ENCODE measurements around the gene BICD1.
A peak's percentile ranks its signal among the peaks of the same experiment; 100 is the strongest.

Gene BICD1

DNA sequence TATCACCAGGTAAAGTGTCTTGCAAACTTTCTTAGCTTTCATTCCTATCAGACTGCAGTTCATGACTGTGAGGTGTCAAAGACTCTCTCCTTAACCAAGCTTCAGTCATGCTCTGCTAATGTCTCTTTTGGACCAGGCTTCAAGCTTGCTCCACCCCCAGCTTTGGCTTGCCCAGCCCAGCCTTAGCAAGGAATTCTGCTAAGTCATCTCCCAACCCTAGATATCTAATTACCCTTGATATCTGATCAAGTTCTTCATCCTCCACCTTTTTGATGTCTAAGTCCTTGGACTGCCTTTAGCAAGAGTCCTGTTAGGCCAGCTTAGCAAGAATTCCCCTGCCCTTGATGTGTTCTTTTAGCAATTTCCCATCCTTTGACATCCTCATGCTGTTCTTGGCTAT is 183.8 kb downstream of the BICD1 start:
- Histone ChIP-seq H3K4me1 (ENCODE audit: control insufficient read depth, low read length) (peaks cover 65% of the 10 kb centered on the region), H3K27me3 (ENCODE audit: control insufficient read depth, low read length) (no peaks in the 10 kb centered on the region), H3K9me2 (replicated peaks; ENCODE audit: control insufficient read depth, low read length) (no peaks in the 10 kb centered on the region), H3K79me2 (ENCODE audit: control insufficient read depth, low read length) (peaks cover 52% of the 10 kb centered on the region), H3K4me2 (ENCODE audit: low read length) (peak overlapping the region; percentile 22), H3K4me3 (ENCODE audit: low read length) (no peak overlapping the region), H3K9me3 (ENCODE audit: control insufficient read depth, insufficient read depth, low read length) (no peaks in the 10 kb centered on the region), H3F3A (ENCODE audit: control insufficient read depth, insufficient read depth) (peaks cover 10% of the 10 kb centered on the region; the same call in 1 of the 2 replicates), H3K36me3 (ENCODE audit: control insufficient read depth, low read length) (peaks cover 9% of the 10 kb centered on the region), H4K20me1 (ENCODE audit: control insufficient read depth, insufficient read depth, low read depth, low read length) (no peaks in the 10 kb centered on the region), H3K27ac (ENCODE audit: low read depth, low read length) (peak overlapping the region; percentile 40)
- TF ChIP-seq, protein P1, sequence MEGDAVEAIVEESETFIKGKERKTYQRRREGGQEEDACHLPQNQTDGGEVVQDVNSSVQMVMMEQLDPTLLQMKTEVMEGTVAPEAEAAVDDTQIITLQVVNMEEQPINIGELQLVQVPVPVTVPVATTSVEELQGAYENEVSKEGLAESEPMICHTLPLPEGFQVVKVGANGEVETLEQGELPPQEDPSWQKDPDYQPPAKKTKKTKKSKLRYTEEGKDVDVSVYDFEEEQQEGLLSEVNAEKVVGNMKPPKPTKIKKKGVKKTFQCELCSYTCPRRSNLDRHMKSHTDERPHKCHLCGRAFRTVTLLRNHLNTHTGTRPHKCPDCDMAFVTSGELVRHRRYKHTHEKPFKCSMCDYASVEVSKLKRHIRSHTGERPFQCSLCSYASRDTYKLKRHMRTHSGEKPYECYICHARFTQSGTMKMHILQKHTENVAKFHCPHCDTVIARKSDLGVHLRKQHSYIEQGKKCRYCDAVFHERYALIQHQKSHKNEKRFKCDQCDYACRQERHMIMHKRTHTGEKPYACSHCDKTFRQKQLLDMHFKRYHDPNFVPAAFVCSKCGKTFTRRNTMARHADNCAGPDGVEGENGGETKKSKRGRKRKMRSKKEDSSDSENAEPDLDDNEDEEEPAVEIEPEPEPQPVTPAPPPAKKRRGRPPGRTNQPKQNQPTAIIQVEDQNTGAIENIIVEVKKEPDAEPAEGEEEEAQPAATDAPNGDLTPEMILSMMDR (IDR thresholded peaks at IDR 0.05; ENCODE audit: low read depth, low read length, poor library complexity, severe bottlenecking) = no peak
- TF ChIP-seq EZH2phosphoT487 (IDR thresholded peaks at IDR 0.05; ENCODE audit: borderline replicate concordance, low read length) = no peak

DNA sequence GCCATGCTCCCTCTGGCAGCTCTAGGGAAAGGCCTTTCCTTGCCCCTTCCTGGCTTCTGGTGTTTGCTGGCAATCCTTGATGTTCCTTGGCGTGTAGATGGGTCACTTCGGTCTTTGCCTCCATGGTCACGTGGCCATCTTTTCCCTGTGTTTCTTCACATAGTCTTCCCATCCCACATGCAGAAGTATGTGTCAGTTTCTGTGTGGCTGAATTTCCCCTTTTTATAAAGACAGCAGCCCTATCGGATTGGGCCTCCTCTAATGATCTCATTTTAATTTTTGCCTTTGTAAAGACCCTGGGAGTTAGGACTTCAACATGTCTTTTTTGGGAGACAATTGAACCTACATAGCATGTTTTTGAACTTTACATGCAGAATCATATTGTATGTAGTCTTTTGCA is 185.5 kb downstream of the BICD1 start:
- H3K79me2 ChIP-seq (ENCODE audit: control insufficient read depth, low read length) = peaks cover 44% of the 10 kb centered on the region
- H3K4me3 ChIP-seq (ENCODE audit: low read length) = peak overlapping the region; percentile 35
- peak overlapping the region; percentile 40 for H3K27ac ChIP-seq (ENCODE audit: low read depth, low read length)
- TF ChIP-seq, protein P1 (IDR thresholded peaks at IDR 0.05; ENCODE audit: low read depth, low read length, poor library complexity, severe bottlenecking) = no peak
- no peak for TF ChIP-seq EZH2phosphoT487 (IDR thresholded peaks at IDR 0.05; ENCODE audit: borderline replicate concordance, low read length)
- peaks cover 15% of the 10 kb centered on the region for H3K36me3 ChIP-seq (ENCODE audit: control insufficient read depth, low read length)
- peaks cover 61% of the 10 kb centered on the region for H3K4me1 ChIP-seq (ENCODE audit: control insufficient read depth, low read length)
- H3F3A ChIP-seq (ENCODE audit: control insufficient read depth, insufficient read depth) = peaks cover 10% of the 10 kb centered on the region; the same call in 1 of the 2 replicates
- H3K27me3 ChIP-seq (ENCODE audit: control insufficient read depth, low read length) = no peaks in the 10 kb centered on the region
- H4K20me1 ChIP-seq (ENCODE audit: control insufficient read depth, insufficient read depth, low read depth, low read length) = no peaks in the 10 kb centered on the region
- no peaks in the 10 kb centered on the region for H3K9me3 ChIP-seq (ENCODE audit: control insufficient read depth, insufficient read depth, low read length)
- peak overlapping the region; percentile 41 for H3K4me2 ChIP-seq (ENCODE audit: low read length)
- no peaks in the 10 kb centered on the region for H3K9me2 ChIP-seq (replicated peaks; ENCODE audit: control insufficient read depth, low read length)

DNA sequence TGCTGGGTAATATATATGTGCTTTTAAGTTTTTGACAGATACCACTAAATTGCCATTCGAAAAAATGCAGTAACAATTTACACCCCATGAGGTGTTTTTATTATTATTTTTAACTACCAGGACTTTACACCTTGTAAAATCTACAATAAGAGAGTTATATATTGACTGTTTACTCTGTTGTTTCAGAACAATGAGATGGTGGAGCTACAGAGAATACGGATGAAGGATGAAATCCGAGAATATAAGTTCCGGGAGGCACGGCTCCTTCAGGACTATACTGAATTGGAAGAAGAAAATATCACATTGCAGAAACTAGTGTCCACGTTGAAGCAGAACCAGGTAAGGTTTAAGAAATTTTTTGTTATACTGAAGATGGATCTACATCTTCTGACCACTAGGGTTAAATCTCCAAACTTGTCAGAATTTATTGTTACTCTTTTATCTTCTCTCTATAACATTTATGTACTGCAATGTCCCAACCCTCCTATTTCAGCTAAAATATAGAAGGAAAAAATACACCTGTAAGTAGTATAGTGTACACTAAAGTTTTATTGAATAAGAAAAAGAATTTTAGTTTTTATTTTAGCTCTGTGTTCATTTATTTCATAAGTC is 187.3 kb downstream of the BICD1 start:
- Histone ChIP-seq H3K4me3 (ENCODE audit: low read length) (no peak overlapping the region), H3K79me2 (ENCODE audit: control insufficient read depth, low read length) (peaks cover 43% of the 10 kb centered on the region), H3K4me1 (ENCODE audit: control insufficient read depth, low read length) (peaks cover 68% of the 10 kb centered on the region), H3K9me3 (ENCODE audit: control insufficient read depth, insufficient read depth, low read length) (no peaks in the 10 kb centered on the region), H3K27ac (ENCODE audit: low read depth, low read length) (peak overlapping the region; percentile 0; the same call in 1 of the 2 replicates), H3K4me2 (ENCODE audit: low read length) (no peak overlapping the region), H3K27me3 (ENCODE audit: control insufficient read depth, low read length) (no peaks in the 10 kb centered on the region), H3F3A (ENCODE audit: control insufficient read depth, insufficient read depth) (peaks cover 19% of the 10 kb centered on the region), H3K36me3 (ENCODE audit: control insufficient read depth, low read length) (peaks cover 22% of the 10 kb centered on the region), H3K9me2 (replicated peaks; ENCODE audit: control insufficient read depth, low read length) (no peaks in the 10 kb centered on the region), H4K20me1 (ENCODE audit: control insufficient read depth, insufficient read depth, low read depth, low read length) (no peaks in the 10 kb centered on the region)
- TF ChIP-seq, protein P1 (IDR thresholded peaks at IDR 0.05; ENCODE audit: low read depth, low read length, poor library complexity, severe bottlenecking) = no peak
- TF ChIP-seq EZH2phosphoT487 (IDR thresholded peaks at IDR 0.05; ENCODE audit: borderline replicate concordance, low read length) = no peak

All from DOHH2 (cell line).